GM13976 (cell line): Measurements from ENCODE around the gene HSBP1L1.

Experiments
- DNase-seq: peaks from one replicate; pipeline ENCODE4 v3.0.0; 2012; ENCODE audit warnings: low spot score
- in situ Hi-C: fragments of 300-500 bp; cut with MboI; formaldehyde crosslinking; loops from one replicate; pipeline ENCODE4 v1.12.0; 2022; ENCODE audit warnings: low sequenced_read_pairs, mixed read lengths, inconsistent platforms; ENCODE audit not compliant: unreplicated experiment
- TF ChIP-seq, protein P1 (sequence below): IDR thresholded peaks from 2 replicates; pipeline ENCODE4 v1.5.1; 2012; ENCODE audit warnings: borderline replicate concordance, mild to moderate bottlenecking; ENCODE audit not compliant: insufficient read depth; ENCODE audit errors: extremely low read depth, missing control alignments, control extremely low read depth

Gene HSBP1L1

DNA sequence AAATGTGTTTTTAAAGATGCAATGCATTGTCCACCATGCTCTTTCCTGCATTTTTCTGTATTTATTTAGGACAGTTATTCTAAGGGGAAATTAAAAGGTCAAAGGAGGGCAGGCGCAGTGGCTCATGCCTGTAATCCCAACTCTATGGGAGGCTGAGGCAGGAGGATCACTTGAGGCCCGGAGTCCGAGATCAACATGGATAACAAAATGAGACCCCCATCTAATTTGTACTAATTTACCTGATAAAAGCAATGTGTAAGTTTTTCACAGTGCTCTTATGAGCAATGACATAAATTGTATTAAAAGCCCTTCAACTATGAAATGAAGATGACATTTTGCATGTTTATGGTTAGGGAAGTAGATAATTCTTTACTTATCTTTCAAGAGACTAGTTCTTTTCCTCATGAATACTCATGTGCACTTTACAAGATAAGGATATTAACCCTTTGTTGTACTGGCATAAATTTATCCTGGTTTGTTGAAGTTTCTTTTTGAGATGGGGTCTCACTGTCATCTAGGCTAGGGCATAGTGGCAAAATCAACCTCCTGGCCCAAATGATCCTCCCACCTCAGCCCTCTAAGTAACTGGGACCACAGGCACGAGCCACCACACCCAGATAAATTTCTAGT is 9.7 kb downstream of the HSBP1L1 start:
- in situ Hi-C loops: no loop called here
- TF ChIP-seq, protein P1, sequence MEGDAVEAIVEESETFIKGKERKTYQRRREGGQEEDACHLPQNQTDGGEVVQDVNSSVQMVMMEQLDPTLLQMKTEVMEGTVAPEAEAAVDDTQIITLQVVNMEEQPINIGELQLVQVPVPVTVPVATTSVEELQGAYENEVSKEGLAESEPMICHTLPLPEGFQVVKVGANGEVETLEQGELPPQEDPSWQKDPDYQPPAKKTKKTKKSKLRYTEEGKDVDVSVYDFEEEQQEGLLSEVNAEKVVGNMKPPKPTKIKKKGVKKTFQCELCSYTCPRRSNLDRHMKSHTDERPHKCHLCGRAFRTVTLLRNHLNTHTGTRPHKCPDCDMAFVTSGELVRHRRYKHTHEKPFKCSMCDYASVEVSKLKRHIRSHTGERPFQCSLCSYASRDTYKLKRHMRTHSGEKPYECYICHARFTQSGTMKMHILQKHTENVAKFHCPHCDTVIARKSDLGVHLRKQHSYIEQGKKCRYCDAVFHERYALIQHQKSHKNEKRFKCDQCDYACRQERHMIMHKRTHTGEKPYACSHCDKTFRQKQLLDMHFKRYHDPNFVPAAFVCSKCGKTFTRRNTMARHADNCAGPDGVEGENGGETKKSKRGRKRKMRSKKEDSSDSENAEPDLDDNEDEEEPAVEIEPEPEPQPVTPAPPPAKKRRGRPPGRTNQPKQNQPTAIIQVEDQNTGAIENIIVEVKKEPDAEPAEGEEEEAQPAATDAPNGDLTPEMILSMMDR: no peak
- no peak for DNase-seq

DNA sequence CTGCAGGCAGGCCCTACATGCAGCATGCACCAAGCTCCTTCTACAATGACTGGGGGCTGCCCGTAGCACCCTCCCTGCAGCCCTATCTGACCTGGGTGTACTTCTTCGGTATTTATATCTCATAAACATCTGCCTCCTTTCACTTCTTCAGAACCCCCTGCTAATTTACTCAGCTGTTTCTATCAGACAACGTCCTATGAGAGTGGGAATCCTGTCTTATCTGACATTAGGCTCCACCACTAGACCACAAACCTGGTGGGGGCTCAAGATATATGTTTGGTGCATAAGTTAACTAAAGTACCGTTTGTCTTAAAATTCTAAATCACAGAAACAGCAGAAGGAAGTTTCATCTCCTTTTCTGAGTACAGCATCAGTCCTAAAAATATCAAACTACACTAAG is 10.6 kb downstream of the HSBP1L1 start:
- in situ Hi-C loops: no loop called here
- DNase-seq: no peak
- TF ChIP-seq, protein P1: no peak

DNA sequence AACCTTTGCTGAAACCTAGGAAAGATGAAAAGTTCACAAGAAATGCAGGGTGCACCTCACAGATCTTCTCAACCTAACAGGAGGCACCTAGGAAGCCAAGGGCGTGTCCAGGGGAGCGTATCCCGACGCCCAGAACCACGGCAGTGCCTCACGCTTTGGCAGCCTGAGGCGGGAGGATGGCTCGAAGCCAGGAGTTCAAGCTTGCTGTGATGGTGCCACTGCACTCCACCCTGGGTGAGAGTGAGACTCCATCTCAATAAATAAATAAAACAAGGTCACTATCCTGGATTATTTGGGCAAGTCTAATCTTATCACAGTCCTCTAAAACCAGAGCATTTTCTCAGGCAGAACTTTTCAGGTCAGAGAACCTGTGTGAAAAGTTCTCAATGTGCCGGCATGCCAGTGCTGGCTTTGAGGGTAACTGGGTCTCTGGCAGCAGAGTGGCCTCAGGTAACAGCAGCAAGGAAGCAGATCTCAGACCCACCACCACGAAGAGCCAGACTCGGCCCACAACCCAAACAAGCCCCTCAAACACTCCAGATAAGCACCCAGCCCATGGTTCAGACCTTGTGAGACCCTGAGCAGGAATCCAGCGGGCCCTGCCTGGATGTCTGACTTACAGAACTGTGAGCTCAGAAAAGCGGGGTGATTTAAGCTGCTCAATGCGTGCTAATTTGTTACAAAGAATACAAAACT is 11.7 kb downstream of the HSBP1L1 start:
- DNase-seq: no peak
- in situ Hi-C loops: no loop called here
- TF ChIP-seq, protein P1: no peak

DNA sequence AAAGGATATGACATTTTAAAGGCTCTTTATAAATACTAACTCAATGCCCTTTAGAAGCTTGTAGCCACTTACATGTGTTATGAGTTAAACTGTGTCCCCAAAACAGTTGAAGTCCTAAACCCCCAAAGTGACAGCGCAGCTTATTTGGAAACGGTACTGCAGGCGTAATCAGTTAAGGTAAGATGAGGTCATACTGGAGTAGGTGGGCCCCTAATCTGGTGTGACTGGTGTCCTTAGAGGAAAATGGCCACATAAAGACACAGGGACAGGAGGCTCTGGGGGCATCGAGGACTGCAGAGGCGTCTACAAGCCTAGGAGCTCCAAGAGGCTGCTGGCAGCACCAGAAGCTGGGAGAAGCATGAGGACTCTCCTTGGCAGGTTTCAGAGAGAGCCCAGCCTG is 15.4 kb downstream of the HSBP1L1 start:
- TF ChIP-seq, protein P1: no peak
- in situ Hi-C loops: no loop called here
- no peak for DNase-seq

DNA sequence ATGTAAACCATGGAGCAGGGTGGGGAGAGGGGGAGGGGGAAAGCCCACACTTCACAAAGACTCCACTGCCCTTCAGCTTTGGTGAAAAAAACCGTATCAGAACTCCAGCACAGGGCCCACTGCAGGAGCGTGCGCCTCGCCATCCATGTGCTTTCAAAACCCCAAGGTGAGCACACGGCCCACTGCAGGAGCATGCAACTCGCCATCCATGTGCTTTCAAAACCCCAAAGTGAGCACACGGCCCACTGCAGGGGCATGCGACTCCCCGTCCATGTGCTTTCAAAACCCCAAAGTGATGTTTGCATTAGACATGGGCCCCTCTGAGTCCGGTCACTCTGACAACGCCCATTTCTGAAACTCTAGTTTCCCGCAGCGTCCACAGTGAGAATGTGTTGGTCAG is 16.1 kb downstream of the HSBP1L1 start:
- TF ChIP-seq, protein P1: no peak
- DNase-seq: no peak
- in situ Hi-C loops: no loop called here

DNA sequence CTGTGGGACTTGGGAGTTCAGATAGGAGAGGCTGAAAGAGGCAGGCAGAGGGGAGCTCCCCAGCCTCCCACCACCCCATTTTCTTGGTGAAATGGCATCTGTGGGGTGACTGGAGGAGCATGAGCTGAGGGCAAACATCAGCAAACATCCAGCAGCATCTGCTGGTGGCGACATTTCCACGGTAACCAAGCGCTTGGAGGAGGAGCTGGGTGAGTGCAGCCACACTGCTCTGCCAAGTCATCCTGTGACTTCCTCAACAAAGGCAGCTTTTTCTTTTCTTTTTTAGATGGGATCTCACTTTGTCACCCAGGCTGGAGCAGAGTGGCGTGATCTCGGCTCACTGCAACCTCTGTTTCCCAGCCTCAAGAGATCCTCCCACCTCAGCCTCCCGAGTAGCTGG is 18.3 kb downstream of the HSBP1L1 start:
- TF ChIP-seq, protein P1: no peak
- in situ Hi-C loops: no loop called here
- no peak for DNase-seq

DNA sequence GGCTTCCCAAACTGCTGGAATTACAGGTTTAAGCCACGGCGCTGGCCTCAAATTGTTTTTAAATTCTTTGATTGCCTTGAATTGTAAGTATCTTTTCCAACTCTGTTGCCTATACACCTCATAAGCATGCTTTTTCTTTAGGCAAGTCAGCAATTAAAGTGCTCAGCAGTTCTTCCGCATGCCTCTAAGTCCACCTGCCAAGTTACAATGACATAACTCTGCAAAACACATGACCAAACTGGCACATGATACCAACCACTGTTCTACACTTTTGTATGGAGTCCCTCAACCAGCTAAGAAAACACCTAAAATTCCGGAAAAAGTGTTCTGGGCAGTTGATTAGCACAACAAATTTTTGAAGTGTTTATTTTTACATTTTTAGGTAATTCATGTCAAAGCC is 18.8 kb downstream of the HSBP1L1 start:
- in situ Hi-C loops: no loop called here
- TF ChIP-seq, protein P1: no peak
- DNase-seq: no peak
